ENCODE measurements around the gene SPRED1. TPM values are rescaled to one million over a fixed set of nuclear protein-coding genes. Genes with fewer than 3 reads are reported as not detected.

SPRED1 gene
- total and polyA plus RNA-seq, 11 donors, result 3.3 to 34.8 (median 9.7) TPM

DNA sequence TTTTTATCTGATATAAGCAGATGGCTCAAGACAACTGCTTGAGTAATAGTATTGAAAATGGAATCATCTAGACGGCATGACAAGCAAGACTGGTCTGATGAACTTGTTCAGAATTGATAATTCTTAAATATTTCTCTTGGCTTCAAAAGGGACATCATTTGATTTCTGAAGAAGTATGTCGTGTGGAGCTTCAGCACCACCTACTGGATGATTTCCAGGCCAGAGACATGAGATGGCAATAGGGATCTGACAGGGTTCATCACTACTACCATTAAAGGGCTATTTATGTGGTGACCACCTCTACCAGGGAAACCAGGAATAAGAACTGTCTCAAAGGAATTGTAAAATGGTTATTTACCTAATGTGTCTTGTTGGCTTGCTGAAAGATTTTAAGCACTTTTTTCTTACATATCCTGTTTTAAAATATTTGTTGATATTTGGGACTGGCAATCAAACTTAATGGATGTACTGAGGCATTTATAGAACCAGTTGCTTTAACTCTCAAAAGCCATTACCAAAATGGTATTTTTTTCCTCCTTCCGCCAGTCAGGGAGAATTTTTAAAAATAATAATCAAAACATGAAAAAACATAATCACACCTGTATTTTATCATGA is 101.8 kb downstream of the SPRED1 start:
- 37 to 44% (median 42%) methylated on average over 3 of the region's 3 CpGs for WGBS, 4 donors
- no peak overlapping the region for H3K27ac ChIP-seq
- DNase-seq, result peak in 4 of 5 donors; percentile 43 to 61 (median 58)
- H3K9me3 ChIP-seq, result no peaks in the 10 kb centered on the region
- no peak overlapping the region for H3K4me3 ChIP-seq
- peaks cover 0 to 42% (median 30%) of the 10 kb centered on the region in 9 donors for H3K36me3 ChIP-seq
- ATAC-seq, result peak; percentile 37 to 72 (median 61)
- no peaks in the 10 kb centered on the region for H3K27me3 ChIP-seq
- TF ChIP-seq, protein P1, sequence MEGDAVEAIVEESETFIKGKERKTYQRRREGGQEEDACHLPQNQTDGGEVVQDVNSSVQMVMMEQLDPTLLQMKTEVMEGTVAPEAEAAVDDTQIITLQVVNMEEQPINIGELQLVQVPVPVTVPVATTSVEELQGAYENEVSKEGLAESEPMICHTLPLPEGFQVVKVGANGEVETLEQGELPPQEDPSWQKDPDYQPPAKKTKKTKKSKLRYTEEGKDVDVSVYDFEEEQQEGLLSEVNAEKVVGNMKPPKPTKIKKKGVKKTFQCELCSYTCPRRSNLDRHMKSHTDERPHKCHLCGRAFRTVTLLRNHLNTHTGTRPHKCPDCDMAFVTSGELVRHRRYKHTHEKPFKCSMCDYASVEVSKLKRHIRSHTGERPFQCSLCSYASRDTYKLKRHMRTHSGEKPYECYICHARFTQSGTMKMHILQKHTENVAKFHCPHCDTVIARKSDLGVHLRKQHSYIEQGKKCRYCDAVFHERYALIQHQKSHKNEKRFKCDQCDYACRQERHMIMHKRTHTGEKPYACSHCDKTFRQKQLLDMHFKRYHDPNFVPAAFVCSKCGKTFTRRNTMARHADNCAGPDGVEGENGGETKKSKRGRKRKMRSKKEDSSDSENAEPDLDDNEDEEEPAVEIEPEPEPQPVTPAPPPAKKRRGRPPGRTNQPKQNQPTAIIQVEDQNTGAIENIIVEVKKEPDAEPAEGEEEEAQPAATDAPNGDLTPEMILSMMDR (IDR thresholded peaks at IDR 0.05), result peak; percentile 66 to 92 (median 81)
- no peak for TF ChIP-seq POLR2A (IDR thresholded peaks at IDR 0.05)
- intact Hi-C loops (cut with DNase I), result loop anchor here (1.0 to 10.0 kb wide), 11 partner anchors 60 to 360 kb away; partner anchors contain the start of gene SPRED1 (in 7 of the 10)
- peaks cover 0 to 11% (median 0%) of the 10 kb centered on the region in 12 donors for H3K4me1 ChIP-seq

DNA sequence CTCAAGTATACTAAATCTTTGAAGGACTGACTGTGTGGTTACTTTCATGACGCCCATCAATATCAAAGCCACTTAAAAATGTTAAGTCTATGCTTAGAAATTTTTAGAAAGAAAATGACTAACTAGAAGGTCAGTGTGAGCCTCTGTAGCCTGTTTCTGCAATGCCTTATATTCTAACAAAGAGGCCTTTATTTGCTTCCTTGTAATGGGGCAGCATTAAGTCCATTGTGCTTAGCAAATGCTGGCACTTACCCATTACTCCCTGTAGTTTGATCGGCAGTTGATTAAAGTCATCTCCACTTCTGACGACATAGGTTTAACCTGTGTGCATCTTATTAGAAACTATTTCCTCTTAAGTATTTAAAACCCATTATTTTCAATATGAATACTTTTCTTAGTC is 109.7 kb downstream of the SPRED1 start:
- intact Hi-C loops (cut with DNase I), result no loop called here
- no peak for TF ChIP-seq POLR2A (IDR thresholded peaks at IDR 0.05)
- TF ChIP-seq, protein P1 (IDR thresholded peaks at IDR 0.05), result no peak
- 82 to 88% (median 84%) methylated on average over 3 of the region's 3 CpGs for WGBS, 4 donors
- Histone ChIP-seq H3K4me3 (no peak overlapping the region), H3K4me1 (no peaks in the 10 kb centered on the region), H3K36me3 (no peaks in the 10 kb centered on the region), H3K9me3 (no peaks in the 10 kb centered on the region), H3K27ac (no peak overlapping the region), H3K27me3 (no peaks in the 10 kb centered on the region)
- no peak for DNase-seq
- no peak for ATAC-seq

DNA sequence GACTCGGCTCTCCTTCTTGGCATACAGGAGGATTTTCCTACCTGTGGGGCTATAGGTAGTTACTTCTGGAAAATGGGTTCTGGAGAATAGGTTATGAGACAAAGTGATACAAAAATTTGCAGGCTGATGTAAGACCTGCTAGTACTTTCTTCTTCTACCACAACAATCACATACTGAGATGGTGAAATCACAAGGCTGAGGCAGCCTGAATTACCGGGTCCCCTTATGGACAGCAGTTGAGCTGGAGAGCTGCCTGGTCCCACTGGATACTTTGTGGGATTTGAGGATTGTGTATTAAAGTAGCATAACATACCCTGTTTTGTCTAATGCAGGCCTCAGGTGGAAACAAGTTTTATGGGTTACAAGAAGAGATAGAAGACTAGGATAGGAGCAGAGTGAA is 114.8 kb downstream of the SPRED1 start:
- intact Hi-C loops (cut with DNase I), result no loop called here
- Histone ChIP-seq H3K4me3 (no peak overlapping the region), H3K27ac (no peak overlapping the region), H3K27me3 (no peaks in the 10 kb centered on the region), H3K9me3 (no peaks in the 10 kb centered on the region), H3K4me1 (no peaks in the 10 kb centered on the region), H3K36me3 (no peaks in the 10 kb centered on the region)
- DNase-seq (no peak), ATAC-seq (no peak)
- TF ChIP-seq POLR2A (IDR thresholded peaks at IDR 0.05), result no peak
- 60 to 86% (median 70%) methylated on average over 2 of the region's 2 CpGs for WGBS, 4 donors

DNA sequence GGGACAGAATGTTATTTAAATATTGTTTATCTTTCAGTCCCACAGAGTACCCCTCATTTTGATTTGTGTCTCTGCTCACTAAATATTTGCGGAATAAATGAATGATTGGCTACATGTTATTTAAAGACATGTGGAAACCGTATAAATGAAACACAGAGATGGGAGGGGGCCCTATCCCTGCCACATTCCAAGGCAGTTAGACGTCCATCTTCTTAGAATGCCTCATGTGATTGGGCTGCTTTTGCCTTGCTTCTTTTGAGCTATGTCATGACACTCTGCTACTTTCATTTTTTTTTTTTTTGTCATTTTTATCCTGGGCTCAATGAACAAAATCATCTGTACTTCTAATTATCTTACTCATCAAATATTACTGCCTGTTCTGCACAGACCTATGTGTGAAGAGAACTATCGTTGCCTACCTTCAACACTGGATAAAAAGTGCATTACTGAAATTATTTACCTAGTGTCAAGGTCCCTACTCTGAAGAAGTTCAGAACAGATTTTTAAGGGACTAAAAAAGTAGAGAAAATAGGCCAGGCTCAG is 117.4 kb downstream of the SPRED1 start:
- 75 to 80% (median 77%) methylated on average over 4 of the region's 4 CpGs for WGBS, 4 donors
- Histone ChIP-seq H3K4me3 (no peak overlapping the region), H3K36me3 (no peaks in the 10 kb centered on the region), H3K27ac (no peak overlapping the region), H3K4me1 (peaks cover 0 to 16% (median 10%) of the 10 kb centered on the region in 12 donors), H3K27me3 (no peaks in the 10 kb centered on the region), H3K9me3 (no peaks in the 10 kb centered on the region)
- intact Hi-C loops (cut with DNase I), result loop anchor here in 1 of 10 donors (10.0 kb wide), 1 partner anchor 295 kb away; no protein-coding TSS in a partner anchor
- DNase-seq (no peak), ATAC-seq (no peak)
- no peak for TF ChIP-seq POLR2A (IDR thresholded peaks at IDR 0.05)
- TF ChIP-seq, protein P1 (IDR thresholded peaks at IDR 0.05), result no peak

All from heart left ventricle (tissue), 16 donors.